Thoracic aorta (tissue), 2 donors: ENCODE results near the gene GFM1. TPM values are rescaled to one million over a fixed set of nuclear protein-coding genes. Genes with fewer than 3 reads are reported as not detected.

ENCODE experiments used
- ATAC-seq: fragments of 150-250 bp; one replicate; pipeline ENCODE4 v1.8.0; 2017; ENCODE audit warnings: low read depth; ENCODE audit not compliant: insufficient number of reproducible peaks, low FRiP score
- DNase-seq: peaks from one replicate; pipeline ENCODE4 v3.0.0-alpha.2; 2020; ENCODE audit warnings: low spot score
- H3K27ac ChIP-seq, 2 donors: fragments of 200-600 bp; sonication (generic); 1 replicate in 1 of 2; 2 replicates in 1 of 2; pipeline ENCODE4 v1.5.1; 2016; ENCODE audit warnings: mild to moderate bottlenecking in 2 of 2, moderate library complexity in 2 of 2
- H3K27me3 ChIP-seq: fragments of 200-600 bp; sonication (generic); replicated peaks from 2 replicates; pipeline ENCODE4 v1.6.0; 2016; ENCODE audit warnings: mild to moderate bottlenecking; ENCODE audit not compliant: insufficient read depth
- H3K36me3 ChIP-seq: fragments of 200-600 bp; sonication (generic); one replicate; pipeline ENCODE4 v1.5.1; 2016
- H3K4me1 ChIP-seq, 2 donors: fragments of 200-600 bp; sonication (generic); 1 replicate in 1 of 2; 2 replicates in 1 of 2; pipeline versions ENCODE4 v1.5.1 to v1.6.0; 2016; ENCODE audit warnings: low read depth in 2 of 2, mild to moderate bottlenecking in 1 of 2; ENCODE audit not compliant: control insufficient read depth in 1 of 2
- H3K4me3 ChIP-seq: fragments of 200-600 bp; sonication (generic); 2 replicates; pipeline ENCODE4 v1.5.1; 2016; ENCODE audit warnings: mild to moderate bottlenecking
- H3K9me3 ChIP-seq: fragments of 200-600 bp; sonication (generic); 2 replicates; pipeline ENCODE4 v1.5.1; 2016
- CTCF ChIP-seq: fragments of 200-600 bp; sonication (generic); IDR thresholded peaks from one replicate; pipeline ENCODE4 v1.5.1; 2019; ENCODE audit warnings: antibody characterized with exemption
- total RNA-seq, 2 donors: library from RNA; depleted of rRNA; stranded (reverse); fragments of >200 nt; gene quantifications; one replicate each; pipeline versions ENCODE4 v1.1.0 to v1.2.3, GENCODE V29; 2016

The GFM1 gene
- total RNA-seq, 2 donors from 2014 or later: 20.0 to 87.1 TPM

- ATAC-seq (peak; percentile 90), DNase-seq (peak; percentile 33)
- peaks cover 0 to 8% of the 10 kb centered on the region in 2 donors for H3K4me1 ChIP-seq
- no peaks in the 10 kb centered on the region for H3K27me3 ChIP-seq
- TF ChIP-seq CTCF: no peak
- peaks cover 4% of the 10 kb centered on the region for H3K36me3 ChIP-seq
- no peaks in the 10 kb centered on the region for H3K9me3 ChIP-seq
- H3K27ac ChIP-seq: peak within 1 kb of the TSS in 1 of 2 donors; percentile 67
- H3K4me3 ChIP-seq: peak within 1 kb of the TSS; percentile 82
Measured at GRCh38 chr3:158672215-158673176, 28.2 kb downstream of the GFM1 start, which contains the start of gene LXN. Gene LXN (minus strand): TSS chr3:158672648. CDS start chr3:158672478, 170 bp downstream.

GRCh38 chr3:158678687-158679086, 34.4 kb downstream of the GFM1 start:
- H3K36me3 ChIP-seq: peaks cover 11% of the 10 kb centered on the region
- no peak for ATAC-seq

GRCh38 chr3:158679547-158680000, 35.2 kb downstream of the GFM1 start:
- ATAC-seq: no peak
- no peak for TF ChIP-seq CTCF
- DNase-seq: no peak

More at GRCh38 chr3:158678687-158679086, 34.4 kb downstream of the GFM1 start:
- TF ChIP-seq CTCF: no peak
- no peaks in the 10 kb centered on the region for H3K4me1 ChIP-seq
- no peaks in the 10 kb centered on the region for H3K9me3 ChIP-seq
- H3K27me3 ChIP-seq: no peaks in the 10 kb centered on the region
- H3K4me3 ChIP-seq: no peak overlapping the region
- no peak for DNase-seq
- no peak overlapping the region for H3K27ac ChIP-seq

GRCh38 chr3:158680861-158681260, 36.5 kb downstream of the GFM1 start:
- Histone ChIP-seq H3K27me3 (no peaks in the 10 kb centered on the region), H3K36me3 (peaks cover 11% of the 10 kb centered on the region)

More at GRCh38 chr3:158679547-158680000, 35.2 kb downstream of the GFM1 start:
- no peak overlapping the region for H3K4me3 ChIP-seq
- H3K36me3 ChIP-seq: peaks cover 11% of the 10 kb centered on the region
- no peak overlapping the region for H3K27ac ChIP-seq
- no peaks in the 10 kb centered on the region for H3K9me3 ChIP-seq
- no peaks in the 10 kb centered on the region for H3K27me3 ChIP-seq
- H3K4me1 ChIP-seq: no peaks in the 10 kb centered on the region

More at GRCh38 chr3:158680861-158681260, 36.5 kb downstream of the GFM1 start:
- Histone ChIP-seq H3K4me3 (no peak overlapping the region), H3K9me3 (no peaks in the 10 kb centered on the region), H3K27ac (no peak overlapping the region), H3K4me1 (no peaks in the 10 kb centered on the region)
- DNase-seq: no peak
- no peak for TF ChIP-seq CTCF
- ATAC-seq: no peak
